Activated CD8-positive, alpha-beta memory T cell treated with anti-CD3 and anti-CD28 coated beads, Interleukin-2, amount 50 U/mL, for 24 hours (primary cell): Measurements from ENCODE around the gene PKN1.

ENCODE experiments used
- DNase-seq: peaks from one replicate; pipeline ENCODE4 v3.0.0-alpha.2; 2020; ENCODE audit errors: extremely low read depth

Gene PKN1

DNA sequence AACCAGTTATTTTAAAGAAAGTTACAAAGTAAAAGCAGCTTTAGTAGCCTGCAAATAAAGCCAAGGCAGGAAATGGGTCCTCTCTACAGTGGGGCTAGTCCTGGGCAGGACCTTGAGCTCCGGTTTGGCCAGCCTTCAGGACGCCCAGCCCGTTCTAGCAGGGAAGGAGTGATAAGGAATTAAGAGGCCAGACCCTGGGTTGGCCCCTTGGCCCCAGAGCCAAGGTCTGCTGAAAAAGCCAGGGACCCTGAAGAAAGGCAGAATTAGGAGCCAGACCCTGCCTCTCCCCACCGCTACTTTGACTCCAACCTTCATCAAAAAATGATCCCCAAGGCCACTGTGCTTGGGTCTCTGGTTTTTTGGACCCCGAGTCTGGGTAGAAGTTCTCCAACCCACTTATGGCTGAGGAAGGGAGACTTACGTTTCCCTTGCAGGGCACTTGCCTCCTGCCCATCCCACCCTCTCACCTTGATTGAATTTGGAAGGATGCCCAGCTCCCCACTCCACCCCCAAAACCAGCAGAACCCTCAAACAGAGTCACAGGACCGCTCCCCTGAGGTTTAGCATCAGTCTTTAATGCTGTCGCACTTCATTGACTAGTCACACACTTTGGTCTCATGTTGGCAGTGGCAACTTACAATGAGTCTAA, 81.2 kb downstream of the PKN1 start:
- no peak for DNase-seq

DNA sequence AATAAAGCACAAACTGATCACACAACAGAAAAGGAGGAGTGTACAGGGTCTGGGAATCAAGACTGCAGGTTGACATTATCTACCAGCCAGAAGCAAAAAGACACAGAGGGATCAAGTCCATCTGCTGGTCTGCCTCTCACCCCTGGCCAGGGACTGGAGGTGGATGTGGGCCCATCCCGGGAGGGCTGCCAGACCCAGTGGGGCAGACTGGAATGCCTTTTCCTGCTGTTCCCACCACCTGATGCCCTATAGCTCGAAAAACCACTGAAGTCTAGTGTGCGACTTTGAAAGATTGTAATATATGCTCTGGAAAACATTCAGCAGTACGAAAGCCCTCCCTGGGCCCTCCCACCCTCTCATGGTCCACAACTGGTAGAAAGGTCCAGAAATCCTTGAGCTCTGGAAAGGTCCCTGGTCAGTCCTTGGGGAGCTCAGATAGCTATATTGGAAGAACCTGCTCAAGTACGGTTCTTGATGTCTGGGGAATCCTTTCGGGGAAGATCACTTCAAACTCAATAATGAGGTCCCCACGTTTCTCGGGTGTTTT, 82.5 kb downstream of the PKN1 start:
- DNase-seq, result no peak

GRCh38 chr19:14516048-14516534, 83.0 kb downstream of the PKN1 start:
- DNase-seq, result no peak

- no peak for DNase-seq
Measured at GRCh38 chr19:14516746-14517438, 83.8 kb downstream of the PKN1 start.

DNA sequence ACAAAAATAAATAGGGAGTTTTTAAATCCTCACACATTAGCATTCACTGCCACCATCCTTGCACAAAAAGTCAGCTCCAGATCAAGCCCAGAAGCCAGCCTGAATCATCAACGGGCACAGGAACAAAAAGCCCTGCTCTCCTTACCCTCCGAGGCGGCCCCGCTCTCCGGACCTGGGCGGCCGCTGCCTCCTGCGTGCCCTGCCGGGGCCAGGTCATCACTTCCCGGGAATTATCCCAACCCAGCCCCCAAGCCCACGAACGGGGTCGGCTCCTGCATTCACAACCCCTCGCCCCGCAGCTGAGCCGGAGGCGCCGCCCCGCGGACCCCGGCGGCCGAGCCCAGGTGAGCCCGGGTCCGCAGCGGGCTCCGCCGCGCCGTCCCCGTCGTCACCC, 84.3 kb downstream of the PKN1 start:
- no peak for DNase-seq

DNA sequence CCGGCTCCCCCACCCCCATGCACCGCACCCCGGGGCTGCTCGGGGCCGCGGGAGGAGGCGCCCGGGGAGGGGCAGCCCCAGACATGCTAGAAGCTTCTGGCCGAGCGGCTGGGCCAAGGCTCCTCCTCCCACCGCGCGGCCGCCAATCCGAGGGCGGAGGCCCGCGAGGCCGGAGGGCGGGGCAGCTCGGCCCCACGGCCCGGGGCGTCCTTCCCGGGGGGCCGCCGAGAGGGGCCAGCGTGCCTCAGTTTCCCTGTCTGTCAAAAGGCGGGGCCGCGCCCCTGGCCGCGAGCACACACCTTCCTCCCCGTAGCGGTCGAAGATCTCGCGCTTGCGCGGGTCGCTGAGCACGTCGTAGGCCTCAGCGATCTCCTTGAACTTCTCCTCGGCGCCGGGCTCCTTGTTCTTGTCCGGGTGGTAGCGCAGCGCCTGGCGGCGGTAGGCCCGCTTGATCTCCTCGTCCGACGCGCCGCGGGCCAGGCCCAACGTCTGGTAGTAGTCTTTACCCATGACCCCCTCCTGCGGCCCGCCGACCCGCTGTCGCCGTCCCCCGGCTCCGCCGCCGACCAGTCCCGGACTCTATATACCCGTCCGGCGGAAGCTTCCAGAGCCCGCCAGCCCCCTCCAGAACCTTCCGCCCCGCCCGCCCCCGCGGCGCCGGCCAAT, 84.9 kb downstream of the PKN1 start, which contains the start of gene DNAJB1:
DNAJB1 (minus strand) TSS at position 558 of the 666 bp plus-strand sequence; CDS start at position 510, 48 bp downstream.
- no peak for DNase-seq

GRCh38 chr19:14519245-14519859, 86.2 kb downstream of the PKN1 start:
- DNase-seq, result no peak

DNA sequence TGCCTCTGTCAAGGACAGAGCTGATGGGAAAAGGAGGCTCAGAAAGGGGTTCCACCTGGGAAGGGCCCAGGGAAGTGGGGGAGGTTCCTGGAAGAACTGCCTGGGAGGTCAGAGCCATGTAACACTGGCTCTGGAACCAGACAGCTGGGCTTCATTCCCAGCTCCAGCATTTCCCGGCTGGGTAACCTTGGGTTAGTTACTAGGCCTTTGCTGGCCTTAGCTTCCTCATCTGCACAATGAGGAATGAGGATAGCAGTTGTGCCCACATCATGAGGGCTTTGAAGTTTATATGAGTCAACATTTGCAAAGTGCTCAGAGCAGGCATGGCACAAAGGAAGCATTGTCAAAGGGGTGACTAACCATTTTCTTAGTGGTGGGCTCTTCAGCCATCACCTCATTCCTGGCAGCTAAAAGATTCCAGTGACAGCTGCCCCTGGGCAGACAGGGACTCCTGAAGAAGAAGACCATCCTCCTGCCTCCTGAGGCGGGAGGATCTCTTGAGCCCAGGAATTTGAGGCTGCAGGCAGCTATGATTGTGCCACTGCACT, 86.8 kb downstream of the PKN1 start:
- no peak for DNase-seq

DNA sequence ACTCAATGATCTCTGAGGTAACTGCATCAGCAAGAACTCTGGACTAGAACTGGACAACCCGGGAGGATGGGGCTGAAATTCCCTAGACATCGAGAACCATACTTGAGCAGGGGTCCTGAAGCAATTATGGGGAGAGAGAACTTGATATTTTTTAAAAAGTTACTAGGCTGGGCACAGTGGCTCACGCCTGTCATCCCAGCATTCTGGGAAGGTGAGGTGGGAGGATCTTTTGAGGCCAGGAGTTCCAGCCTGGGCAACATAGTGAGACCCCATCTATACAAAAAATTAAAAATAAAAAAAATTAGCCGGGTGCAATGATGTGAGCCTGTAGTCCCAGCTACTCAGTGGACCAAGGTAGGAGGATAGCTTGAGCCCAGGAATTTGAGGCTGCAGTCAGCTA, 87.4 kb downstream of the PKN1 start:
- no peak for DNase-seq
